MCF 10A (cell line): ENCODE measurements around the gene CASP10. TPM values are rescaled to one million over a fixed set of nuclear protein-coding genes. Genes with fewer than 3 reads are reported as not detected.

Experiments
- BruUV-seq: library from RNA; stranded (reverse); fragments of 400-500 nt; replicated peaks from 2 replicates; lab custom pipeline; 2021; lab: Mats Ljungman, UMichigan
- CTCF ChIA-PET: fragments of 300-600 bp; sonication (Branson Sonifier 250); formaldehyde crosslinking; extraction: SDS; loops from one replicate; lab custom pipeline; 2021; ENCODE audit warnings: antibody characterized with exemption, inconsistent platforms; lab: Yijun Ruan, JAX
- POLR2A ChIA-PET: fragments of 300-600, 350-650 bp; sonication (Branson Sonifier 250); formaldehyde crosslinking; extraction: SDS; loops from one replicate; lab custom pipeline; 2020; ENCODE audit warnings: antibody characterized with exemption, inconsistent platforms; lab: Yijun Ruan, JAX
- DNase-seq: peaks from one replicate; pipeline ENCODE4 v3.0.0-alpha.2; 2018; ENCODE audit not compliant: unreplicated experiment
- H3K27ac Mint-ChIP-seq: one replicate; pipeline ENCODE4 v1.8.0; 2022; ENCODE audit warnings: mild to moderate bottlenecking, low read depth, mixed read lengths; ENCODE audit not compliant: unreplicated experiment
- H3K27me3 Mint-ChIP-seq: one replicate; pipeline ENCODE4 v1.8.0; 2022; ENCODE audit warnings: mixed read lengths; ENCODE audit not compliant: insufficient read depth, unreplicated experiment
- H3K36me3 Mint-ChIP-seq: one replicate; pipeline ENCODE4 v1.8.0; 2022; ENCODE audit warnings: mild to moderate bottlenecking, moderate library complexity, mixed read lengths; ENCODE audit not compliant: insufficient read depth, unreplicated experiment
- H3K4me1 Mint-ChIP-seq: one replicate; pipeline ENCODE4 v1.8.0; 2022; ENCODE audit warnings: mixed read lengths; ENCODE audit not compliant: insufficient read depth, unreplicated experiment
- H3K4me3 Mint-ChIP-seq: one replicate; pipeline ENCODE4 v1.8.0; 2022; ENCODE audit warnings: mild to moderate bottlenecking, moderate library complexity, mixed read lengths; ENCODE audit not compliant: unreplicated experiment
- H3K9me3 Mint-ChIP-seq: one replicate; pipeline ENCODE4 v1.8.0; 2022; ENCODE audit warnings: mixed read lengths; ENCODE audit not compliant: unreplicated experiment
- intact Hi-C: fragments of 100-400 bp; cut with micrococcal nuclease; formaldehyde crosslinking; loops from 2 replicates; pipeline ENCODE4 v1.14.1; 2022
- total RNA-seq: library from RNA; stranded (reverse); gene quantifications from 2 replicates; pipeline ENCODE4 v1.2.3, GENCODE V29; 2022
- TF ChIP-seq, protein P1 (sequence below): fragments of 200-600 bp; IDR thresholded peaks from one replicate; pipeline ENCODE4 v1.8.0; 2022; ENCODE audit warnings: antibody characterized with exemption, mild to moderate bottlenecking; ENCODE audit not compliant: unreplicated experiment

CASP10 gene
- total RNA-seq, 1 experiment from 2014 or later: 0.19 TPM

DNA sequence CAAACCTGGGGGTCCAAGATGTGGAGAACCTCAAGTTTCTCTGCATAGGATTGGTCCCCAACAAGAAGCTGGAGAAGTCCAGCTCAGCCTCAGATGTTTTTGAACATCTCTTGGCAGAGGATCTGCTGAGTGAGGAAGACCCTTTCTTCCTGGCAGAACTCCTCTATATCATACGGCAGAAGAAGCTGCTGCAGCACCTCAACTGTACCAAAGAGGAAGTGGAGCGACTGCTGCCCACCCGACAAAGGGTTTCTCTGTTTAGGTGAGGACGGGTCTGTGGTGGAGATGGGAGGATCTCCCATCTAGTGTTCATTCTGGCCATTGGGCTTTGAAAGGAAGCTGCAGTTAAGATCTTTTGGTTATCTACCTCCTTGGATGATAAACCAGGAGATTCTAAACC is 2.9 kb downstream of the CASP10 start:
- no peaks in the 10 kb centered on the region for H3K27me3 Mint-ChIP-seq
- POLR2A ChIA-PET: no interaction called here
- CTCF ChIA-PET: interaction anchor here (0.9 to 1.0 kb wide), 2 partner anchors 10 to 47 kb away, joined by 3 to 5 read pairs; no protein-coding TSS in a partner anchor

DNA sequence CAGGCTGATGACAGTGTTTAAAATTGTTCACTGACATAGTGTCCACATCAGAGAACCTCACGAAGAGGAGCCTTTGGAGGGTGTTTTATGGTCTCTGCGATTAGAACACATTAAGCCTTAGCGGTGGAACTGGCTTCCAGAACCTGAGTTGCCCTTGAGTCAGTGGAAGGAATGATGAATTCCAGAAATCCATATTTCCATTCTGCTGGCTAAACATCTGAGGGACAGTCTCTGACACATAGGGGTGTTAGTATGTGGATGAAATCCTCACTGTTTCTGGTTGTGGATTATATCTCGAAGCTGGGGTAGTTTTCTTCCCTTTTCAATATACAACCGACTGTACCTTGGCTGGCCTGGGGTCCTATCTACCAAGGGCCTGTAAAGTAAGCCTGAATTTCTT is 4.0 kb downstream of the CASP10 start:
- ChIA-PET POLR2A (no interaction called here), CTCF (no interaction called here)
- Mint-ChIP-seq H3K27me3 (no peaks in the 10 kb centered on the region), H3K27ac (no peak overlapping the region), H3K4me3 (no peak overlapping the region), H3K36me3 (no peaks in the 10 kb centered on the region), H3K4me1 (peaks cover 5% of the 10 kb centered on the region), H3K9me3 (no peaks in the 10 kb centered on the region)
- intact Hi-C loops: no loop called here
- TF ChIP-seq, protein P1, sequence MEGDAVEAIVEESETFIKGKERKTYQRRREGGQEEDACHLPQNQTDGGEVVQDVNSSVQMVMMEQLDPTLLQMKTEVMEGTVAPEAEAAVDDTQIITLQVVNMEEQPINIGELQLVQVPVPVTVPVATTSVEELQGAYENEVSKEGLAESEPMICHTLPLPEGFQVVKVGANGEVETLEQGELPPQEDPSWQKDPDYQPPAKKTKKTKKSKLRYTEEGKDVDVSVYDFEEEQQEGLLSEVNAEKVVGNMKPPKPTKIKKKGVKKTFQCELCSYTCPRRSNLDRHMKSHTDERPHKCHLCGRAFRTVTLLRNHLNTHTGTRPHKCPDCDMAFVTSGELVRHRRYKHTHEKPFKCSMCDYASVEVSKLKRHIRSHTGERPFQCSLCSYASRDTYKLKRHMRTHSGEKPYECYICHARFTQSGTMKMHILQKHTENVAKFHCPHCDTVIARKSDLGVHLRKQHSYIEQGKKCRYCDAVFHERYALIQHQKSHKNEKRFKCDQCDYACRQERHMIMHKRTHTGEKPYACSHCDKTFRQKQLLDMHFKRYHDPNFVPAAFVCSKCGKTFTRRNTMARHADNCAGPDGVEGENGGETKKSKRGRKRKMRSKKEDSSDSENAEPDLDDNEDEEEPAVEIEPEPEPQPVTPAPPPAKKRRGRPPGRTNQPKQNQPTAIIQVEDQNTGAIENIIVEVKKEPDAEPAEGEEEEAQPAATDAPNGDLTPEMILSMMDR: no peak
- BruUV-seq: no TSS peak
- no peak for DNase-seq

More for the DNA sequence above, 2.9 kb downstream of the CASP10 start:
- Mint-ChIP-seq H3K36me3 (peaks cover 6% of the 10 kb centered on the region), H3K9me3 (no peaks in the 10 kb centered on the region), H3K4me3 (no peak overlapping the region), H3K27ac (no peak overlapping the region), H3K4me1 (no peaks in the 10 kb centered on the region)
- TF ChIP-seq, protein P1: no peak
- intact Hi-C loops: no loop called here
- BruUV-seq: no TSS peak
- DNase-seq: no peak

DNA sequence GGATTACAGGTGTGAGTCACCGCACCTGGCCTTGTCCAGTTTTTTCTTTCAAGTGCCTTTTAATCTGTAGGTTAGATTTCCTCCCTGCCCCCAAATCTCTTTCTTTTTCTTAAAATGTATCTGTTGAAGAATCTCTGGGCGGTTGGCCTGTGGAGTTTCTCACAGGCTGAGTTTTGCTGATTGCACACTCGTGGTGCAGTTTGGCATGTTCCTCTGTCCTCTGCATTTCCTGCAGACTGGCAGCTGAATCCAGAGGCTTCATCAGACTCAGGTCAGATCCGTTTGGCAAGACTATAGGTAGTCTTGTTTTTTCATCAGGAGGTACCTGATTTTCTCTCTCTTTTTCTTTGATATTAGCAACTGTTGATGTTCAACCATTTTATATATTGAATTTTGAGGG is 5.5 kb downstream of the CASP10 start:
- intact Hi-C loops: no loop called here
- POLR2A ChIA-PET: no interaction called here
- Mint-ChIP-seq H3K4me1 (peaks cover 5% of the 10 kb centered on the region), H3K27ac (no peak overlapping the region), H3K9me3 (no peaks in the 10 kb centered on the region), H3K27me3 (no peaks in the 10 kb centered on the region), H3K36me3 (no peaks in the 10 kb centered on the region), H3K4me3 (no peak overlapping the region)
- no TSS peak for BruUV-seq
- no peak for DNase-seq
- TF ChIP-seq, protein P1: no peak
- CTCF ChIA-PET: no interaction called here

DNA sequence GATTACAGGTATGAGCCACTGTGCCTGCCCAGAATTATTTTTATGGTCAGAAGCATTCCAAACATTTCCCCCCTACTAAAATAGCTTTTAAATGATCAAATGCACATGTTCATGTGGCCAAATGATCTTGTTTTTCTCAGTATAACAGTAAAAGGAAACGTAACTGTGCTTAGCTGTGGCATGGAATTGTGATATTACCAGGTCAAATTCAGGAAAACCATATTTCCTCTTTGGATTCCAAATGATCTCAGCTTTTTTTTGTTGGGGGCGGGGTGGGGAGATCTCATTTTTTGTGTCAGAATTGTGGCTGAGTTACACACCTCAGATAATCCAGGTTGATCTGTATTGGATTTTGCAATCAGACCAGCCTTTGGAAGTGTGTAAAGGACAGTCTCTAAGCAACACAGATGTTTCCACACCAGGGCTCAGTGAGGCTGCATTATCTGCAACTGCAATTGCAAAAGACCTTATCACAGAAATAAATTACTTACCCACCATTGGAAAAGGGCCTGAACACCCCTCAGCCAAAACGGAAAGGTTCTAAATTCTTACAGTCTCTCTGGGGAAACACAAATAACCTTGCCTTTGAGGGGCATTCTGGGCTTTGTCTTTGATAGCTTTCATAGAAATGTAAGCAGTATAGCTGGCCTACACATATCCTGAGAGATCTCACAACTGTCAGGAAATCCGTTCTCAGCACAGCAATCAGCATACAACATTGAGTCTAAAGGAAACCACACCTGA is 8.4 kb downstream of the CASP10 start:
- intact Hi-C loops: no loop called here
- TF ChIP-seq, protein P1: no peak
- H3K27ac Mint-ChIP-seq: no peak overlapping the region
- POLR2A ChIA-PET: interaction anchor here (0.8 to 1.5 kb wide), 3 partner anchors 9 to 74 kb away, joined by 4 read pairs; partner anchors contain the start of gene CASP10
- no peaks in the 10 kb centered on the region for H3K9me3 Mint-ChIP-seq
- CTCF ChIA-PET: interaction anchor here (0.7 kb wide), 1 partner anchor 615 kb away, joined by 6 read pairs; no protein-coding TSS in a partner anchor
- no peaks in the 10 kb centered on the region for H3K27me3 Mint-ChIP-seq
- DNase-seq: no peak
- peaks cover 5% of the 10 kb centered on the region for H3K4me1 Mint-ChIP-seq
- H3K4me3 Mint-ChIP-seq: no peak overlapping the region
- BruUV-seq: no TSS peak
- no peaks in the 10 kb centered on the region for H3K36me3 Mint-ChIP-seq
